ENCODE data around the gene CROCC. TPM values are rescaled to one million over a fixed set of nuclear protein-coding genes. Genes with fewer than 3 reads are reported as not detected.

CROCC gene
- total RNA-seq, 4 donors from 2014 or later, result 13.0 to 149 (median 23.7) TPM

GRCh38 chr1:16925635-16926490 is 4.1 kb downstream of the CROCC start:
- Histone ChIP-seq H3K27ac (no peak overlapping the region), H3K27me3 (no peaks in the 10 kb centered on the region), H3K4me1 (peaks cover 0 to 7% (median 0%) of the 10 kb centered on the region in 4 donors), H3K4me3 (no peak overlapping the region), H3K9me3 (no peaks in the 10 kb centered on the region), H3K36me3 (no peaks in the 10 kb centered on the region)
- no peak for DNase-seq
- 84% methylated on average over 13 of the region's 13 CpGs; no CpG with 5 or more reads in 1 of the 2 donors for WGBS, 2 donors (ENCODE audit: low coverage in 1 of 2)
- intact Hi-C loops (cut with DNase I; ENCODE audit: low total_unique reads) (no loop called here), in situ Hi-C loops (cut with MboI; ENCODE audit: low pct_ligation_motif_present in 1 of 4, low pct_unique_long_range_greater_than_20kb in 1 of 4, low sequenced_read_pairs in 3 of 4) (loop anchor here in 1 of 4 donors (10.0 kb wide), 1 partner anchor 201 kb away; no protein-coding TSS in a partner anchor)
- no peak for TF ChIP-seq POLR2A (IDR thresholded peaks at IDR 0.05)
- TF ChIP-seq, protein P1, sequence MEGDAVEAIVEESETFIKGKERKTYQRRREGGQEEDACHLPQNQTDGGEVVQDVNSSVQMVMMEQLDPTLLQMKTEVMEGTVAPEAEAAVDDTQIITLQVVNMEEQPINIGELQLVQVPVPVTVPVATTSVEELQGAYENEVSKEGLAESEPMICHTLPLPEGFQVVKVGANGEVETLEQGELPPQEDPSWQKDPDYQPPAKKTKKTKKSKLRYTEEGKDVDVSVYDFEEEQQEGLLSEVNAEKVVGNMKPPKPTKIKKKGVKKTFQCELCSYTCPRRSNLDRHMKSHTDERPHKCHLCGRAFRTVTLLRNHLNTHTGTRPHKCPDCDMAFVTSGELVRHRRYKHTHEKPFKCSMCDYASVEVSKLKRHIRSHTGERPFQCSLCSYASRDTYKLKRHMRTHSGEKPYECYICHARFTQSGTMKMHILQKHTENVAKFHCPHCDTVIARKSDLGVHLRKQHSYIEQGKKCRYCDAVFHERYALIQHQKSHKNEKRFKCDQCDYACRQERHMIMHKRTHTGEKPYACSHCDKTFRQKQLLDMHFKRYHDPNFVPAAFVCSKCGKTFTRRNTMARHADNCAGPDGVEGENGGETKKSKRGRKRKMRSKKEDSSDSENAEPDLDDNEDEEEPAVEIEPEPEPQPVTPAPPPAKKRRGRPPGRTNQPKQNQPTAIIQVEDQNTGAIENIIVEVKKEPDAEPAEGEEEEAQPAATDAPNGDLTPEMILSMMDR (IDR thresholded peaks at IDR 0.05), result no peak
- no peak for TF ChIP-seq POLR2AphosphoS5 (IDR thresholded peaks at IDR 0.05)

DNA sequence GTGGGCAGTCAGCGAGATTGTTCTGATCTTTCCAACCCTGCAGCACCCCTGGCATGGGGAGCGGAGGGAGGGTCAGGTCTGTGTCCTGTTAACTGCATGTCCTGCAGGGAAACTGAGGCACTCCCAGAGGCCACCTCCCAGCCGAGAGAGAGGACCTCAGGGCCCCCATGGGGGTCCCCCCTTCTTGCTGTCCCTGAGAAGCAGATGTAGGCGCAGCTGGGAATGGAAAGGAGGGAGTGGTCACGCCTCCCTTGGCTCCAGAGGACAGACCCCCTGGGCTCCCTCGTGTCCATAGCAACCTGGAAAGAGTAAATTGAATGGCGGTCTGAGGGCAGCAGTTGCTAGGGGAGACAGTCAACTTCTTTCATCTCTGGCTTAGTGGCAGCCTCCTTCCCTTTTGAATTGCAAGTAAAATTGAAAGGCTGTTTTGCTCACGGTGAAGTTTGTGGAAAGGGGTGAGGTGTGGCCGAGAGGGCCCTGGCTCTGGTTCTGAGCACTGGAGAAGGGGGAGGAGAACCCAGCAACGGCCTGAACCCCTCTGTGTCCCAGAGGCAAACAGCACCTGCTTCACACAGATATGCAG is 4.9 kb downstream of the CROCC start:
- H3K27ac ChIP-seq, result no peak overlapping the region
- no peak for DNase-seq

GRCh38 chr1:16927256-16927655 is 5.5 kb downstream of the CROCC start:
- intact Hi-C loops (cut with DNase I; ENCODE audit: low total_unique reads), result no loop called here
- in situ Hi-C loops (cut with MboI; ENCODE audit: low pct_ligation_motif_present in 1 of 4, low pct_unique_long_range_greater_than_20kb in 1 of 4, low sequenced_read_pairs in 3 of 4), result loop anchor here in 1 of 4 donors (10.0 kb wide), 1 partner anchor 202 kb away; no protein-coding TSS in a partner anchor

More for the DNA sequence above, 4.9 kb downstream of the CROCC start:
- Histone ChIP-seq H3K4me1 (peaks cover 0 to 3% (median 0%) of the 10 kb centered on the region in 4 donors), H3K27me3 (no peaks in the 10 kb centered on the region), H3K4me3 (no peak overlapping the region), H3K36me3 (no peaks in the 10 kb centered on the region), H3K9me3 (no peaks in the 10 kb centered on the region)
- in situ Hi-C loops (cut with MboI; ENCODE audit: low pct_ligation_motif_present in 1 of 4, low pct_unique_long_range_greater_than_20kb in 1 of 4, low sequenced_read_pairs in 3 of 4) (loop anchor here in 1 of 4 donors (10.0 kb wide), 1 partner anchor 202 kb away; no protein-coding TSS in a partner anchor), intact Hi-C loops (cut with DNase I; ENCODE audit: low total_unique reads) (no loop called here)
- TF ChIP-seq EP300 (IDR thresholded peaks at IDR 0.05; ENCODE audit: low read depth) (no peak), POLR2AphosphoS5 (IDR thresholded peaks at IDR 0.05) (no peak), POLR2A (IDR thresholded peaks at IDR 0.05) (no peak)
- TF ChIP-seq, protein P1 (IDR thresholded peaks at IDR 0.05), result no peak
- WGBS, 2 donors (ENCODE audit: low coverage in 1 of 2), result 69 to 75% methylated on average over 4 to 10 of the region's 10 CpGs

More at GRCh38 chr1:16927256-16927655, 5.5 kb downstream of the CROCC start:
- no peak overlapping the region for H3K27ac ChIP-seq
- H3K9me3 ChIP-seq, result no peaks in the 10 kb centered on the region
- no peaks in the 10 kb centered on the region for H3K36me3 ChIP-seq
- DNase-seq, result no peak
- no peak overlapping the region for H3K4me3 ChIP-seq
- no peaks in the 10 kb centered on the region for H3K4me1 ChIP-seq
- no peaks in the 10 kb centered on the region for H3K27me3 ChIP-seq
- TF ChIP-seq EP300 (IDR thresholded peaks at IDR 0.05; ENCODE audit: low read depth), result no peak
- TF ChIP-seq POLR2AphosphoS5 (IDR thresholded peaks at IDR 0.05), result no peak
- TF ChIP-seq POLR2A (IDR thresholded peaks at IDR 0.05), result no peak
- TF ChIP-seq, protein P1 (IDR thresholded peaks at IDR 0.05), result no peak
- WGBS, 2 donors (ENCODE audit: low coverage in 1 of 2), result 75 to 85% methylated on average over 12 to 14 of the region's 14 CpGs

Measured in transverse colon (tissue), 4 donors.